ENCODE results near the gene G6PC3.
"Not testable (repeated sequence)": the region's sequence is repeated elsewhere in the genome, so short reads cannot be mapped to it uniquely, and the experiment has no call there.

Gene G6PC3

DNA sequence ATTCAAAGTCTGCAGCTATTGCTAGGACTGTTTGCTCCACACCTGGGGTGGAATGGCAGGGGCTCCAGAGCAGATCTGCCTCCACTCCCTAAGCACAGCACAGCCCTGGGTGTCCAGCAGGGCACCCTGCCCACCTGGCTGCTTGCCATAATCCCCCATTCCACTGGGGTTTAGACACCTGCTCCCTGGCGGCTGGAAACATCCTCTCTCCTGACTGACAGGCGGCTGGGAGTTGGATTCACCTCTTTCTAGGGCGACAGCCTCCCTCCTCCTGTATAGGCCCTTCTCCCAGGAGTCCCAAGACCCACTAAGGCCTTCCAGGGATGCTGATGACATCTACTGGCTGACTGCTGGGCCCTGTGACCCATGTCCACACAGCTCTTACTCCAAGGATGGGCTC lies 34.9 kb downstream of the G6PC3 start:
- in situ Hi-C loops (cut with MboI; ENCODE audit: low sequenced_read_pairs) = no loop called here

DNA sequence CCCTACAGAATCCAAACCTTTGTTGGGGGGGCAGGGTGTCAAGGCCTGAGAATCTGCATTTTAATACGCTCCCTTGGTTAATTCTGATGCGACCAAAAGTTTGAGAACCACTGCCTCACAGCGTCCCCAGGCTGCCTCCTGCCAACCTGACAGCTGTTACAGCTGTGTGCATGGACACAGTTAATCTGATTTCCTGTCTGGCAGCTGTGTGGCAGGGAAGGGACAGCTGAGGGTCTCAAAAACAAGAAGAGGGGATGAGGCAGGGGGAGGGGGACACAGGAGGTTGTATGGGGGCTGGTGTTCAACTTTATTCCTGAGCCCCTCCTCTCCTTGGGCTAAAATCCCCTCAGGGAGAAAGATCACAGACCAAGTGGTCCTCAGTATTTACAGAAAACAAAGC lies 35.4 kb downstream of the G6PC3 start:
- in situ Hi-C loops (cut with MboI; ENCODE audit: low sequenced_read_pairs) = no loop called here

DNA sequence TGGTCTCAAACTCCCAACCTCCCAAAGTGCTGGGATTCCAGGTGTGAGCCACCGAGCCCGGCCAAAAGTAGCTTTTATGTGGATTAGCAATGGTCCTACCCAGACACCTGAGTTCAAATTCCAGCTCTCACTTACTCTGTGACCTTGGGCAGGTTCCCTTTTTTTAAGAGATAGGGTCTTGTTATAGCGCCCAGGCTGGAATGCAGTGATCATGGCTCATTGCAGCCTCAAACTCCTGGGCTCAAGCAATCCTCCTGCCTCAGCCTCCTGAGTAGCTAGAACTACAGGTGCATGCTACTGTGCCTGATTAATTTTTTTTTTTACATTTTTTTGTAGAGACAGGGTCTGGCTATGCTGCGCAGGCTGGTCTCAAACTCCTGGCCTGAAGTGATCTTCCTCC lies 36.3 kb downstream of the G6PC3 start:
- in situ Hi-C loops (cut with MboI; ENCODE audit: low sequenced_read_pairs) = no loop called here

DNA sequence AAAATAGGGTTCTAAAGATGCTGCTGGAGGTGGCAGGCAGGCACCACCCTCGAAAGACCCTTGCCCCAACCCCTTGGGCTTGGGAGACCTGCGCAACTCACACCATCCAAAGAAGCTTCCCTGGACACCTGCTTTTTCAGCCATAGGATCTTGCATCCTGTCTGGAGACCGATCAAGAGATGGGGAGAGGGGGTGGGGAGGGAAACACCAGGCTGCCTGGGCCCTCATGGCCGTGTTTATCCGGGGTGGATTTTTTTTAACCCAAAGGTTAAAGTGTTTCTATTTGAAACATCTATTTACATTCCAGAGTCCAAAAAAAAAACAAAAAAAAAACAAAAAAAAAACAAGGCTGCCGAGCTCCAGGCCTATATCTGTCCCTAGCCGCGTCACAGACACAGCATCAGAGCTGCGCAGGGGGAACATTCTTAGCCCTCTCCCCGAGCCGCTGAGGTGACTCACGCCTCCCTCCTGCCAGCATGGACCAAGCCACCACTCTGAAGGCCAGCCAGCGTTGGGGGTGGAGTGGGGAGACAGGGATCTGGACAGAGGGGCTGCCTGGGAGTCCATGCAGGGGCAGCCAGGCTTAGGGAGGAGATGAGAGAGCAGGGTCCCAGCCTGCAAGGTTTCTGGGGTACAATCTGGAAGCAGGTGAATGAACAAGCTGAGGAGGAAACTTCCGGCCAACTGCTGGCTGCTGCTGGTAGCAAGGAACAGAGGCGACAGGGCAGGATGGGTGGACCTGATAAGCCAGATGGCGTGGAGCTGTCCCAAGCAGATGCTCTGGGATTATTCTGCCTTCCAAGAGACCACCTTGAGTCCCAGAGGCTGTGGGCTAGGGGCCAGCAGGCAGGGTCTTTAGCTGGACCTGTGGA lies 38.1 kb downstream of the G6PC3 start:
- in situ Hi-C loops (cut with MboI; ENCODE audit: low sequenced_read_pairs) = no loop called here

DNA sequence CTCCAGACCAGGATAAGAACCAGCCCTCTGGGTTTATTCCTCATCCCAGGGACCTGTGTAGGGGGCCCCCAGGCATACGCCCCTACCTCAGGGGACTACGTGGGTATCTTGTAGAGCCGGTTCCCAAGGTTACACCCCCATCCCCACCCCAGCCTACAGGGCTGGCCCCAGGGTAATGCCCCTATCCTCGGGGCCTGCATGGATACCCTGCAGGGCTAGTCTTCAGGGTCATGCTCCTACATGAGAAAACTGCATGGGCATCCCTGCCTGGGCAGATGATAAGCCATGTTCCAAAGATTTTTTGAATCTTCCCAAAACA lies 38.7 kb downstream of the G6PC3 start:
- in situ Hi-C loops (cut with MboI; ENCODE audit: low sequenced_read_pairs) = no loop called here

DNA sequence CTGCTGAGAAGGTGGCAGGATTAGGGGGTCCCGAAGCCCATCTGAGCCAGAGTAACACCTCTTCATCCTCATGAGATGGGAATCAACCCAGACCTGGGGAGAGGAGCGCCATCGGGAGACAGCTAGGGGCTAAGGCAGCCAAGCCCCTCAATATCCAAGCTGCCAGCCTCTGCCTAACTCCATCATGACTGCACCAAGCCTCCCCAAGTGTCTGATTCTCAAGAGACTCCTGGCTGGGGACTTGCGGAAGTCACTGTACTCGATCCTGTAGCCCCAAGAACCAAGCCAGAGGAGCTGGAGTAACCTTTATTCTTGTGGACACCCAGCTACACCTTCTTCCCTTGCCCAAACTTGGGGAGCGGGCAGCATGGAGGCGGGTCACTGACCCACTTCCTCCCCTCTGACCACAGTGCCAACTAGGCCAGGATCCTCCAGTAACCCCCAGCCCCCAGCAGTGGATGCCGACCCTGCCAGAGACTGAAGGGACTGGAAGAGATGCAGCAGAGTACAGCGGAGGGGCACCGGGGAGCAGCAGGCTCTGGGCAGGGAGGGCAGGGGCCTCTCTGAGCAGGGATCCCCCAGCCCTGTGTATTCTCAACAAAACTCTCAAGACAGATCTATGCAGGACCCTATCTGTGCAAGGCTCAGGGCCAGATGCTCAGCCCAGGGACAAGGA lies 39.6 kb downstream of the G6PC3 start:
- in situ Hi-C loops (cut with MboI; ENCODE audit: low sequenced_read_pairs) = no loop called here

DNA sequence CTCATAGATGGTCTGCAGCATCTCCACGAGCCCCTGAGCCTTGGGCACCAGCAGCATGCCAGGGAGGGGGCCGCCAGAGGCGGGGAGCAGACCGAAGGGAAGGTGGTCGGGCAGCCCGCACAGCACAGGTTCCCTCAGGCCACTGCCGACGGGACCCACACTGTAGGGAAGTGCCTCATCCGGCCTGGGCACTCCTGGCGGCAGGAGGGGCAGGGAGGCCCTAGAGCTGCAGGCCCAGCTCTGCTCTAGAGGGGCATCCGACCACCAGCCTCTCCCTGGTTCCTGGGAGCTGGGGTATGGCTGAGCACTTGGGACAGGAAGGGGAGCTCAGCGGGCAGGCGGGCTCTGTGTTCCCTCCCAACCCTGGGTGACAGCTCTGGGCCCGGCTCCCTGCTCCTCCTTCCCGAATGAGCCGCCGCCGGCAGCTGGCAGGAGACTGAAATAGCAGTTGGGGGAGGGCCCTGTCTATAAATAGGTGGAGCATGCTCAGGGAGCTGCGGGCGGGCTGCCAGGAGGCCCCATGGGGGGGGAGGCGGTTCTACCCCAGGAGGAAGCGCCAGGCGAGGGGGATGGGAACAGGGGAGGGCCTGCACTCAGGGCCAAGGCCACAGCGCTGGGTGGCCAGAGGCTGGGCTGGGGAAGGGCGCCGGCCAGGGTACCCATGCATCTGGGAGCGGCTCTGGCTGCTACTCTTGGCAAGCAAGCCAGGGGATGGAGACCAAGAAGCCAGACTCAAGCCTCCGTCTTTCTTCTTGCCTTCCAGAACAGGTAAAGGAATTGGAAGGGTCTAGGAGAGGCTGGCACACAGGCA lies 40.5 kb downstream of the G6PC3 start:
- in situ Hi-C loops (cut with MboI; ENCODE audit: low sequenced_read_pairs) = no loop called here

DNA sequence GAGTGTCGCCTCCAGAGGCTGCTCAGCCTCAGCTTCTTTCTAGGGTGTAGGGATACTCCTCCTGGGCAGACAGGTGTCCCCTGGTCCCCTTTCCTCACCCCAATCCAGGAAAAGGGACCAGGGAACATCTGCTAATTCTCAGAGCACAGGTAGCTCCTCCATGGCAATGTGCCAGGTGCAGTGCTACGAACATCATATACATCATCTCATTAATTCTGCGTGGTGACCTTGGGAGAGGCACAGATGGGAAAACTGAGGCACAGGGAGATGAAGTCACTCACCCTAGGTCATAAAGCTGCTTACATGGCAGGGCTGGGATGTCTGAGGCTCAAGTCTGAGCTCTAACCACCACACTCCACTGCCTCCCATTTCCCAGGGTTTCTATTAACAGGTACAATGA lies 41.2 kb downstream of the G6PC3 start:
- in situ Hi-C loops (cut with MboI; ENCODE audit: low sequenced_read_pairs) = no loop called here

DNA sequence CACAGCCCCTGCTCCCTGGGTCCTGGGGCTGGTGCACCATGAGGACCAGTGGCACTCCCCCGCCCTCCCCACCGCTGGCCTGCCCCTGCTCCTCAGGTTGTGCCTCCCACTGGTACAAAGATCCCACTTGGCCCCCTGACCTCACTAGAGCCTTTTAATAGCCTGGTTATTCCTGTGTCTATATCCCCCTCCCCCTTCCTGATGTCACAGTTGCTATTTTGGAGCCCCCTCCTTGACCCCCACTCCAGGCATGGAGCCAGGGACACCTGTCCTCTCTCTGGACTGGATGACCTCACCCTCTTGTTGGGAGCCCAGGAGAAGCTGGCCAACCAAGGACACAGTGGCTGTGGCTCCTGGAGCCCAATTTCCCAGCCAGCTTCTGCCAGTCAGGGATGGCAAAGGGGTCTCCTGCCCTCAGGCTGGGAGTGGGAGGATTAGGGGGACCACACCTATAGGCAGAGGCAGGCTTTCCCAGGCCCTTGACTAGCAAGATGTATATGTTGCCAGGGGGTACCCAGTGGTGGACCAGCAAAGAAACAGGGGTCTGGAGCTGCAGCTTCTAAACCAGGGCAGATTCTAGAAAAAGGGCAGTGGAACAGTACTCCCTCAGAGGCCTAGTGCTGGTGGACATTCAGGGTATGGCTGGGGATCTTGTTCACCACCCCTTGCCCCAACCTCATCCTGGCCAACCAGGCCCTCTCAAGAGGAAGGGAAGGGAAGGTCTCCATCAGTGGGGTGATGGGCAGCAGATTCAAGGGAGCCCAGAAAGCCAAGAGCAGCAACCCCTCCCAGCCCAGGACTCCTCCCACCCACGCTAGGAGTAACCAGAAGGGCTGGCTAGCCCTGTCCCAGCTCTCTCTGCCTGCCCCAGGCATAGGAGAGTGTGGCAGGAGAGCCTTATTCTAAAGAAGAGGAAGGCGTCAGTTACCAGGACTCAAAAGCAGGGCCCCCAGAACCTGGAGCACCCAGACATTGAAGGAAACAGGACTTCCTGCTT lies 42.0 kb downstream of the G6PC3 start:
- in situ Hi-C loops (cut with MboI; ENCODE audit: low sequenced_read_pairs) = no loop called here

DNA sequence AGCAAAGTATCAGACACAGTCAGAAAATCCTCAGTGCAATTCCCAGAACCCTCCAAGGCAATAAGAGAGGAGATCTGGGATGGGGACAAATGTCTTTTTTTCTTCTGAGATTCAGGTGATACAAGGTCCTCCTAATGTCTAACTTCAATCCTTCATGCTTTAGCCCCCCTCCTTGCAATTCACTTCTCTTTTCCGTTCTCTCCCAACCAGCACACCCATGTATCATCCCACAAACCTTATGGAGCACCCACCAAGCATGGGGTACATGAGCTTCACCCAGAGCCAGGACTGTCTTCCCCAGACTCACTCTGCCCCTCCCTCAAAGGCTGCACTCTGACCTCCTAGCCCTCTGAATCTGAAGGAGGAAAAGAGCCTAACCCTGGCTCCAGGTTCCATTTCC lies 42.8 kb downstream of the G6PC3 start:
- in situ Hi-C loops (cut with MboI; ENCODE audit: low sequenced_read_pairs) = no loop called here

DNA sequence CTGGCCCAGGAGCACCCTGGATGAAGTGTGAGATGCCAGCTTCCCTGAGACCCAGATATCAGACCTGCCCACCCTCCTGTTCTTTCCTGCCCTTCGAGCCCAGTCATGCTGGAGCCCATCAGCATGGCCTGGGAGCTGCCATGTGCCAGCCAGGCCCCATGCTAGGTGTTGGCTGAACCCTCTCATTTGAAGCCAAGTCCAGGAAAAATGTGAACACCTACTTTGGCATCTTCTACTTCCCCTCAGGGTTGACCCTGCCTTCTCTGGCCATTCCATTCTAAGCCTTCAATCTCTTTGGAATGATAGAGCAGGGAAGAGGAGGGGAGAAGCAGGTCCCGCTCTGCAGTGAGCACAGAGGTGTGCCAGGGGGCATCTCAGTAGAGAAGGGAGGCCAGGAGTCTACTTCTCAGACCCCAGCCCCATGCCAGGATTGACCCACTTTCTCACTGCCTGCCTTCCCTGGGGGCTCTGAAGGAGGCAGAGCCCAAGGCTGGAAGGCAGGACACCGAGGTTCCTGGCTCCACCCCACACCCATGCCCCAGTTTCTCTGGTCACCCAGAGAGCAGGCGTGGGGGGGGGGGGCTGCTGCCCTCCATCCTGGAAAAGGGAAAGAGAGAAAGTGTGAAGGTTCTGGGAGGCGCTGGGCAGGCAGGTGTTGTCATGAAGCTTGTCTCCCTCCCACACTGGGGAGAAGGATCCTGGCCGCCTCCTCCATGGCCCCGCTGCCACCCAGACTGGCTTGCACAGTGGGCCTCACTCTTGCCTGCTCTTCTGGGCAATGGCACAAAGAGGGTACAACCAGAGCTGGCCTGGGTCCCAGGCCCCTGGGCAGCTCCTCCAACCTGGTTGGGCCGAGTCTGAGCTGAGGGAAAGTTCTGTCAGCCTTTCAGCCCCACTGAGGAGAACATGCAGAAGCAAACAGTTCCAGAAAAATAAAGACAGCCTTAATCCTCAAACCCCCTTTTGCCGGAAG lies 43.6 kb downstream of the G6PC3 start:
- in situ Hi-C loops (cut with MboI; ENCODE audit: low sequenced_read_pairs) = no loop called here

DNA sequence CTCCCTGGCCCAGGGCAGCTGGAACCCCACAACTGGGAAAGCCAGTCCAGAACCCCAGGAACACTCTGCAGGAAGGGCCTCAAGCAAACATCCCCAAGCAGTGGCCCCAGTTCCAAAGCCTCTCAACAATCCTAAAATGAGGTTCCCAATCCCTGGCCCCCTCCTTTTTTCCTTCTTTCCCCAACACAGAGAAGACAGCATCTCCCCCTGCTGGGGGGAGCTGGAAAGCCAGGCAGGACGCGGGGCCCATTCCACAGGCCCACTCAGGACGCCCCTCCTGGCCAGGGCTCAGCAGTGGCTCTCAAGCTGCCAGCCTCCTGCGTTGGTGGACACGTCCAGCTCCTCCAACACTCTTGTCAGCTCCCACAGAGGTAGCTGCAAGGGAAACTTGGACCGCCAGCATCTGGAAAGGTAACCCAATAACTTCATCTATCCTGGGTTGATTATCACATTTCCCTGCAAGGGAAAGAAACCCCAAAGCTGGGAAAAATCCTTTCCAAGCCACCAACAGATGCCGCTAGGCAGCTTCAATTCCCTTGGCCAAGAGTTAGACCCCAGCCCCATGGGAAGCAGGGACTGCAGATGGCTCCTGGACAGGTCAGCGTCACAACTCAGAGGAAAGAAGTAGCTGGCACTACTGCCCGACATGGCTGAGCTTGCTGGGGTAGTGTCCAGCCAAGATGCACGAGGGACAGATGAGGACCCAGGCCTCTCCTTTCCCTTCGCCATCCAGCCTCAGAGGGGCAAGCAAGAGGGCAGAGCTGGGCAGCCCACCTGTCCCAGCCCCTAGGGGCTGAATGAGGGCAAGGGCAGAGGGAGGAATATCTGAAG lies 45.3 kb downstream of the G6PC3 start:
- in situ Hi-C loops (cut with MboI; ENCODE audit: low sequenced_read_pairs) = no loop called here

DNA sequence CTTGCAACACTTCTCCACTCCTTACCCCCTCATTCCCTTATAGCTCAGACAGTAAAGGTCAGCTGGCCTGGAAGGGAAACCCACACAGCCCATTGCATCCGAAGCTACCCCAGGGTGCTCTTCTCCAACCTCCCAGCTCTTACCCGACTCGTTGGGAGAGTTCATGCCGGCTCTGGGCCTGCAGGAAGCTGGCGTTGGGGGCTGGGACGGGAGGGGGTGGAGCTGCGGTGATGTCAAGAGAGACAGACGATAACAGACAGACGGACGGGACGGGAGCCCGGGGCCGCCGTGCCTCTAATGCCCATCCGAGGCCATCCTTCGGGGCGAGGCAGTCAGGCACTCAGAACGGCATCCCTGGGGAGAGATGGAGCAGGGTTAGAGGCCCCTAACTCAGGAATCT lies 46.8 kb downstream of the G6PC3 start:
- in situ Hi-C loops (cut with MboI; ENCODE audit: low sequenced_read_pairs) = no loop called here

DNA sequence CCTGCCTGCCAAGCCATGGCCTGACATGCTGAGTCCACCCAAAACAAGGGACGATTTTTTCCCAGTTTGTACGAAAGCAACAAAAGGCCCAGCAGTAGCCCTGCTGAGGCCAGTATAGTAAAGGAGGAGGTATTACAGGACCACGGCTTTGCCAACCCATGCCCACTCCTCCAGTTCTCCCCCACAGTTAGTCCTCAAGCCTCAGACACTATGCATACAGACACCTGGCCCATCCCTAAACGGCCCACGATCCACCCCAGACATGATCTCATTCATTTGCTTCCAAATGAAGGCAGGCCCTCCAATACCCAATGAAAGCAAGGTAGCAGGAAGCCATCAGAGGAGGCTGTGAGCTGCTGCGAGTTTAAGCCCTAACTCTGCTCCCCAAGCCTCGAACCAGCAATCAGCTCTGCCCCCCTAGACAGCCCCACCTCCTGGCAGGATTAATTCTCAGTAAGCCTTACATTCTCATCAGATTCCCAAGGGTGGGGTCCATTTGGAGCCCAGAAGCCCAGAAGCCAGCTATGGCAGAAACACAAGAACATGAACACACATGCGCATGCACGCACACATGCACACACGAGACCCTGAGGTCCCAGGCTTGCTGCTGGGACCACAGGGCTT lies 48.0 kb downstream of the G6PC3 start:
- in situ Hi-C loops (cut with MboI; ENCODE audit: low sequenced_read_pairs) = no loop called here

DNA sequence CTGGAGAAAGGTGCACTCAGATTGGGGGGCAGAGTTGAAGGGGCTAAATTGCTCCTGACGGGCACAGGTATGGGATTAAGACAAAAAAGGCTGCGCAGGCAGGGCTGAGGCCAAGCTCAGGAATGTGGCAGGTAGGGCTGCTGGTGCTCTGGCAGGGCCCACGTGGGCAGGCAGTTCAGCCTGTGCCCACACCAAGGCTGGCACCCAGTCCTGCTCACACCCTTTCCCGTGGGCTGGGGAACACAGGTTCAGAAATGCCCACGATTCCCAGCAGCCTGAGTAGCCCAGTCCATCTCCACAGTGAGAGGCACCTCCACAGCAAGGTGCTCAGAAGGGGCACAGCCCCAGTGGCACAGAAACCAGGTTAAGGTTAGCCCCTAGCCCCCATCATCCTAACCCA lies 48.5 kb downstream of the G6PC3 start:
- in situ Hi-C loops (cut with MboI; ENCODE audit: low sequenced_read_pairs) = no loop called here

DNA sequence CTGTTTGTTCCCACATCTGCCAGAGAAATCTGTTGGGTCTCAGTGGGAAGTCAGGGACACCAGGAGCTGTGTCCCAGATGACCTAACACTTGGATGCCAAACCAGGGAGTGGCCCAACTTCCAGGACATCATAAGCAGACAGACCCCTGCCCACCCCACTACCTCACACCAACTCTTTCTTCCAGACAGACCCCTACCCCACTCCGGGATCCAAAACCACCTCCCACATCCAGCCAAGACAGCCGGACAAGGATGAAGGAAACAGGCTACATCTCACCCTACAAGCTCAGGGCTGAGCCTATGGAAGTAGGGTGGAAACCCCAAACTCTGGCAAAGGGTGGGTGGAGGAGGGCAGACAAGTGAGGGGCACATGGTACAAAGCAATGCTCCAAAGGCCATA lies 49.3 kb downstream of the G6PC3 start:
- in situ Hi-C loops (cut with MboI; ENCODE audit: low sequenced_read_pairs) = no loop called here

DNA sequence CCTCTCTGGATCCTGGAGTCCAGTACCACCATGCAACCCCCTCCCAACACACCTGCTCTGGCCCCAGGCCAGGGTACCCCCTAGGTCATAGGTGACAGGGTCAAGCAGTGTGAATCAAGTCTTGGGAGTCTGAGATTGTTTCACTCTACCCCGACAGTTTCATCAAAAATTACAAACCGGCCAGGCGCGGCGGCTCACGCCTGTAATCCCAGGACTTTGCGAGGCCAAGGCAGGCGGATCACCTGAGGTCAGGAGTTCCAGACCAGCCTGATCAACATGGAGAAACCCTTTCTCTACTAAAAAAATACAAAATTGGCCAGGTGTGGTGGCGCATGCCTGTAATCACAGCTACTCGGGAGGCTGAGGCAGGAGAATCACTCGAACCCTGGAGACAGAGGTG lies 49.7 kb downstream of the G6PC3 start:
- in situ Hi-C loops (cut with MboI; ENCODE audit: low sequenced_read_pairs) = not testable (repeated sequence)

All from hTERT RPE-1 (cell line).